Spleen (tissue), 11 donors: ENCODE data around the gene SLIT3. TPM values are rescaled to one million over a fixed set of nuclear protein-coding genes. Genes with fewer than 3 reads are reported as not detected.

Experiments
- DNase-seq: peaks from one replicate; pipeline ENCODE4 v3.0.0-alpha.2; 2020
- H3K27ac ChIP-seq, 8 donors: fragments of 200-600 bp; sonication (generic) in 7 of 8; 1 replicate in 4 of 8; 2 replicates in 4 of 8; pipeline versions ENCODE4 v1.5.0 to v1.8.0; 2016 to 2021; ENCODE audit warnings: inconsistent platforms in 4 of 8, mild to moderate bottlenecking in 4 of 8, moderate library complexity in 1 of 8
- H3K27me3 ChIP-seq, 7 donors: fragments of 200-600 bp; sonication (generic) in 6 of 7; replicated peaks in 1 of 7; 1 replicate in 4 of 7; 2 replicates in 3 of 7; pipeline versions ENCODE4 v1.5.0 to v1.8.0; 2016 to 2021; ENCODE audit warnings: inconsistent platforms in 3 of 7, mild to moderate bottlenecking in 1 of 7
- H3K36me3 ChIP-seq, 6 donors: fragments of 200-600 bp; sonication (generic) in 5 of 6; 1 replicate in 4 of 6; 2 replicates in 2 of 6; pipeline versions ENCODE4 v1.5.0 to v1.8.0; 2016 to 2021; ENCODE audit warnings: inconsistent platforms in 2 of 6
- H3K4me1 ChIP-seq, 6 donors: fragments of 200-600 bp; sonication (generic) in 5 of 6; 1 replicate in 3 of 6; 2 replicates in 3 of 6; pipeline versions ENCODE4 v1.5.0 to v1.8.0; 2016 to 2021; ENCODE audit warnings: inconsistent platforms in 3 of 6
- H3K4me3 ChIP-seq, 8 donors: fragments of 200-600 bp; sonication (generic) in 7 of 8; 1 replicate in 4 of 8; 2 replicates in 4 of 8; pipeline versions ENCODE4 v1.5.0 to v1.8.0; 2016 to 2021; ENCODE audit warnings: inconsistent platforms in 4 of 8, mild to moderate bottlenecking in 4 of 8, moderate library complexity in 2 of 8
- H3K9me3 ChIP-seq, 8 donors: fragments of 200-600 bp; sonication (generic) in 7 of 8; 1 replicate in 4 of 8; 2 replicates in 4 of 8; pipeline versions ENCODE4 v1.5.0 to v1.8.0; 2016 to 2021; ENCODE audit warnings: inconsistent platforms in 4 of 8
- POLR2A ChIP-seq, 3 donors: fragments of 450-650 bp; IDR thresholded peaks; one replicate each; pipeline ENCODE4 v1.5.1; 2017; ENCODE audit warnings: antibody characterized with exemption in 3 of 3, mild to moderate bottlenecking in 1 of 3
- POLR2AphosphoS5 ChIP-seq, 3 donors: sonication (generic); formaldehyde crosslinking; IDR thresholded peaks; one replicate each; pipeline ENCODE4 v1.5.1; 2017; ENCODE audit warnings: antibody characterized with exemption in 3 of 3
- WGBS, 5 donors: extraction: QIAGEN DNeasy Blood & Tissue Kit in 3 of 5; methylation state at CpG; one replicate each; pipeline versions ENCODE4 v1.1.5 to v1.1.7; 2013 to 2018; 5-methylcytosine and 5-hydroxymethylcytosine counted together
- intact Hi-C: fragments of 100-400 bp; cut with DNase I; formaldehyde crosslinking; loops from one replicate; pipeline ENCODE4 v1.15.0; 2023; ENCODE audit warnings: low total_unique reads
- polyA plus RNA-seq, 3 donors: library from polyadenylated mRNA; stranded (reverse); fragments of 200-250 nt; gene quantifications; one replicate each; pipeline ENCODE4 v1.2.1, GENCODE V29; 2013
- total RNA-seq, 7 donors: library from RNA; depleted of rRNA in 3 of 7; stranded (reverse); fragments of >200 nt in 3 of 7; fragmentation: NEBNext Ultra II Directional in 4 of 7; extraction: Animal tissue kit (Norgen Biotek cat#: 25700) in 4 of 7; gene quantifications; one replicate each; pipeline versions ENCODE4 v1.1.0 to v1.2.1, GENCODE V29; 2016 to 2021
- TF ChIP-seq, protein P1 (sequence below), 11 experiments: fragments of 200-600 bp in 7 of 11; fragments of 450-650 bp in 4 of 11; sonication (generic) in 4 of 11; IDR thresholded peaks in 8 of 11; conservative IDR thresholded peaks in 3 of 11; 1 replicate in 7 of 11; 2 replicates in 4 of 11; pipeline versions ENCODE4 v1.4.0 to v1.8.0; 2016 to 2021; ENCODE audit warnings: antibody characterized with exemption in 11 of 11, inconsistent platforms in 4 of 11, mild to moderate bottlenecking in 1 of 11
- donor health status: healthy with polysubstance abuse.
- donor health status: DM: no; HTN: no; CAD: no; lungs with moderate emphysema.
- donor health status: DM: no; HTN: no; CAD: no.
- donor health status: Bipolar disorder and iron deficiency.
- donor health status: healthy.
- donor health status: DM: no; HTN: no; CAD: no.
- donor health status: DM: yes; HTN: yes; CAD: no.

Gene SLIT3
- total and polyA plus RNA-seq, 10 donors, result 0.33 to 54.0 (median 13.2) TPM

DNA sequence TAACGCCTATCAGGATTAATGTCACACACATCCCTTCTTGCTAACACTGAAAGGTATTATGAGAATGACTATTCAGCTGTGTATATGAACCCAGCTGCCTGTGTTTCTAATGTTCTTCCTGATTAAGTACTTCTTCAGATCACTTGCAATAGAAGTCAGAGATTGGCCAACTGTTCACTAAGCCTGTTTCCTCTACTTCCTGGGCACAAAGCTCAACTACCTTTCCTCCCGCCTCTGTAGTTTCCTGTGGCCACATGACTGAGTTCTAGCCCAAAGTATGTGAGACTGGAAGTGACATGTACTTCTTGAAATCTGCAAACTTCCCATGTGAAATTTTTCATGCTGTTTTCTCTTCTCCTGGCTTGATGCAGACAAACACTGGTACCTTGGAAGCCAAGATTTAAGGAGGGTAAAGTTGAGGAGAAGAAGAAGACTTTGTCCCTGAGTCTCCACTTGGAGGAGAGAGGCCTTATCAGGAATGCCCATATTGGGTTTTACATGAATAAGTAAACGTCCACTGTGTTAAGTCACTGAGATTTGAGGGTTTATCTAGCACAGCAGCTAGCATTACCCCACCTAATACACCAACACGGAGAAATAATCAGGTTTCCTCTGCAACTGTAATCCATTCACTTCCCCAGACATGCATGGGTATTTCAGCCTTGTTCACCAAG, 58.6 kb downstream of the SLIT3 start:
- Histone ChIP-seq H3K4me3 (no peak overlapping the region), H3K36me3 (no peaks in the 10 kb centered on the region), H3K27me3 (peaks cover 0 to 3% (median 0%) of the 10 kb centered on the region in 7 donors), H3K27ac (no peak overlapping the region), H3K4me1 (no peaks in the 10 kb centered on the region), H3K9me3 (peaks cover 0 to 35% (median 22%) of the 10 kb centered on the region in 8 donors)
- 32 to 40% (median 33%) methylated on average over 4 of the region's 4 CpGs for WGBS, 5 donors
- intact Hi-C loops, result no loop called here
- TF ChIP-seq, protein P1, sequence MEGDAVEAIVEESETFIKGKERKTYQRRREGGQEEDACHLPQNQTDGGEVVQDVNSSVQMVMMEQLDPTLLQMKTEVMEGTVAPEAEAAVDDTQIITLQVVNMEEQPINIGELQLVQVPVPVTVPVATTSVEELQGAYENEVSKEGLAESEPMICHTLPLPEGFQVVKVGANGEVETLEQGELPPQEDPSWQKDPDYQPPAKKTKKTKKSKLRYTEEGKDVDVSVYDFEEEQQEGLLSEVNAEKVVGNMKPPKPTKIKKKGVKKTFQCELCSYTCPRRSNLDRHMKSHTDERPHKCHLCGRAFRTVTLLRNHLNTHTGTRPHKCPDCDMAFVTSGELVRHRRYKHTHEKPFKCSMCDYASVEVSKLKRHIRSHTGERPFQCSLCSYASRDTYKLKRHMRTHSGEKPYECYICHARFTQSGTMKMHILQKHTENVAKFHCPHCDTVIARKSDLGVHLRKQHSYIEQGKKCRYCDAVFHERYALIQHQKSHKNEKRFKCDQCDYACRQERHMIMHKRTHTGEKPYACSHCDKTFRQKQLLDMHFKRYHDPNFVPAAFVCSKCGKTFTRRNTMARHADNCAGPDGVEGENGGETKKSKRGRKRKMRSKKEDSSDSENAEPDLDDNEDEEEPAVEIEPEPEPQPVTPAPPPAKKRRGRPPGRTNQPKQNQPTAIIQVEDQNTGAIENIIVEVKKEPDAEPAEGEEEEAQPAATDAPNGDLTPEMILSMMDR (IDR thresholded peaks at IDR 0.05 in 8 of 11, conservative IDR thresholded peaks at IDR 0.05 in 3 of 11), result no peak
- TF ChIP-seq POLR2A (IDR thresholded peaks at IDR 0.05) (no peak), POLR2AphosphoS5 (IDR thresholded peaks at IDR 0.05) (no peak)
- DNase-seq, result no peak

DNA sequence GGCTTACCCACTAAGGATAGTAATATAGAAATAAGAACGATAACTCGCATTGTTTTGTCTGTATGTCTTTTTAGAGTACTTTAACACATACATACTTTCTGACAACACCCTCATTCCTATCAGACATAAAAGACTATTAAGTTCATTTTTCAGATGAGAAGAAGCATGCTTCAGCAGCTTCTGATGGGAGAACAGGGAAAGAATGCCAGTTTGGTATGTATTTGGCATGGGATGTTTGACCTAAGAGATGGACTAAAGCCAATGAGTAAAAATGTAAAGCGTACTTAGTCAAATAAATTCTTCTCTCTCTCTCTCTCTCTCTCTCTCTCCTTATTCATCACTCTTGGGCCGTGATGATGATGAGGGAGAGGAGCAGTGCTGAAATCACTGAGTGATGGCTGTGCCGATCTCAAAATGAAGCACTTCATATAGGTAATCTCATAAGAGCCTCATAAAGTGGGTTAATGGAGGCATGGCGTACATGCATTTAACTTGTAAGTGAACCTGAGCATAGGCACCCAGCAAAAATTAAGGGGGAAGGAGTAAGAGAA, 71.5 kb downstream of the SLIT3 start:
- H3K36me3 ChIP-seq, result no peaks in the 10 kb centered on the region
- intact Hi-C loops, result no loop called here
- no peaks in the 10 kb centered on the region for H3K27me3 ChIP-seq
- no peaks in the 10 kb centered on the region for H3K4me1 ChIP-seq
- DNase-seq, result no peak
- H3K9me3 ChIP-seq, result peaks cover 0 to 2% (median under 1%) of the 10 kb centered on the region in 8 donors
- no peak overlapping the region for H3K4me3 ChIP-seq
- WGBS, 5 donors, result 78 to 88% (median 82%) methylated on average over 6 of the region's 6 CpGs
- no peak for TF ChIP-seq POLR2A (IDR thresholded peaks at IDR 0.05)
- no peak for TF ChIP-seq POLR2AphosphoS5 (IDR thresholded peaks at IDR 0.05)
- TF ChIP-seq, protein P1 (IDR thresholded peaks at IDR 0.05 in 8 of 11, conservative IDR thresholded peaks at IDR 0.05 in 3 of 11), result no peak
- H3K27ac ChIP-seq, result no peak overlapping the region

DNA sequence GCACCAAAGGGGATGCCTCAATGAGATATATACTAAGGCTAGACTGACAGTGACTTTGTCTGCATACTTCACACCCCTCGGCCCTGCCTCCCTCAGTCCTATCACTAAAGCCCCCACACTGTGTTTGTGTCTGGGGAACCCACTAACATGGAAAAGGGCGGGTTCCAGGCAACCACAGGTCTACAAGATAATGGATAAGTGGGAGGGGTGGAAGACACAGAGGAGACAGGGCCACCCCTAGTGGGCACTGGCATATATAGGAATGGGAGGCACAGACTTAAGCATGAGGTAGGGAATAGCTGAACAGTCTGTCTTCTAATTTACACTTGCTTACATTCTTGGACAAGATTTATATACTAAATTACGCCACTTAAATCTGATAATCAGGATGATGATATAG, 74.0 kb downstream of the SLIT3 start:
- Histone ChIP-seq H3K4me3 (no peak overlapping the region), H3K27me3 (no peaks in the 10 kb centered on the region), H3K4me1 (no peaks in the 10 kb centered on the region), H3K27ac (no peak overlapping the region), H3K36me3 (no peaks in the 10 kb centered on the region), H3K9me3 (no peaks in the 10 kb centered on the region)
- 62 to 86% (median 79%) methylated on average over 3 of the region's 3 CpGs for WGBS, 5 donors
- DNase-seq, result no peak
- TF ChIP-seq POLR2AphosphoS5 (IDR thresholded peaks at IDR 0.05) (no peak), POLR2A (IDR thresholded peaks at IDR 0.05) (no peak)
- TF ChIP-seq, protein P1 (IDR thresholded peaks at IDR 0.05 in 8 of 11, conservative IDR thresholded peaks at IDR 0.05 in 3 of 11), result no peak
- intact Hi-C loops, result no loop called here

DNA sequence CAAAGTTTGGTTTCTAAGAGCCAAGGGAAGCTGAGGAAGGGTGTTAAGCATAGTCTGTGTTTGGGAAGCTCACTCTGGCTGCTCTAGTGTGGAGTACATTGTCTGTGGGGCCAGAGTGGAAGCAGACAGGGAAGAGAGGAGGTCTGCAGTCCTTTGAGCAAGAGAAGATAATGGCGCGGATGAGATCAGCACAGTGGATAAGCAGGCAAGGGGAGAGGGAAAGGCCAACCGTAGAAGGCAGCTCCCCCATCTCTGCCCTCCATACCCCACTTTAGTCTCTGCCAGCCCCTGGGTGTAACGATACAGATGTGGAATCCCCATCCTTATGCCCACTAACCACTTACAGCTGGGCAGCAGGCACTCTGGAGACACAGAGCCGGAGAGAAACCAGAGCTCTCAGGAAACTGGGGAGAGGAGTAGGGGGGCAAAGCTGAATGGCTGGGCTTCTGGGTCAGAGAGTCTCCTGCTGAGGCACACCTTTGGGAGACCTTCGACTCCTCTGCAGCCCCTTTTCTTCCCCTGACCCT, 75.0 kb downstream of the SLIT3 start:
- H3K4me3 ChIP-seq, result no peak overlapping the region
- no peaks in the 10 kb centered on the region for H3K9me3 ChIP-seq
- no peak for DNase-seq
- TF ChIP-seq POLR2A (IDR thresholded peaks at IDR 0.05), result no peak
- no peak for TF ChIP-seq POLR2AphosphoS5 (IDR thresholded peaks at IDR 0.05)
- TF ChIP-seq, protein P1 (IDR thresholded peaks at IDR 0.05 in 8 of 11, conservative IDR thresholded peaks at IDR 0.05 in 3 of 11), result no peak
- no peaks in the 10 kb centered on the region for H3K27me3 ChIP-seq
- 76 to 94% (median 90%) methylated on average over 6 of the region's 6 CpGs for WGBS, 5 donors
- no peaks in the 10 kb centered on the region for H3K36me3 ChIP-seq
- H3K27ac ChIP-seq, result no peak overlapping the region
- H3K4me1 ChIP-seq, result no peaks in the 10 kb centered on the region
- intact Hi-C loops, result no loop called here
